Muscle of leg (tissue), 11 donors: ENCODE data around the gene MREG. TPM values are rescaled to one million over a fixed set of nuclear protein-coding genes. Genes with fewer than 3 reads are reported as not detected.
A peak's percentile ranks its signal among the peaks of the same experiment; 100 is the strongest.

ENCODE experiments used
- DNase-seq: peaks from one replicate; pipeline ENCODE4 v3.0.0; 2013
- H3K27ac ChIP-seq: one replicate; pipeline ENCODE4 v1.5.1; 2013; ENCODE audit warnings: mild to moderate bottlenecking, low read length, control low read depth
- H3K27me3 ChIP-seq: one replicate; pipeline ENCODE4 v1.6.1; 2013; ENCODE audit warnings: low read length; ENCODE audit not compliant: control insufficient read depth, insufficient read depth
- H3K36me3 ChIP-seq: one replicate; pipeline ENCODE4 v1.6.1; 2013; ENCODE audit warnings: low read length; ENCODE audit not compliant: control insufficient read depth, insufficient read depth
- H3K4me1 ChIP-seq: one replicate; pipeline ENCODE4 v1.6.1; 2013; ENCODE audit warnings: low read length; ENCODE audit not compliant: control insufficient read depth, insufficient read depth
- H3K4me3 ChIP-seq: one replicate; pipeline ENCODE4 v1.5.1; 2013; ENCODE audit warnings: low read length, control low read depth
- H3K9me3 ChIP-seq: replicated peaks from 2 replicates; pipeline ENCODE4 v1.6.1; 2013; ENCODE audit warnings: low read depth, low read length; ENCODE audit not compliant: control insufficient read depth
- WGBS: methylation state at CpG from one replicate; pipeline ENCODE4 v1.1.5; 2013; ENCODE audit warnings: missing lambda C conversion rate; ENCODE audit not compliant: insufficient coverage; 5-methylcytosine and 5-hydroxymethylcytosine counted together
- polyA plus RNA-seq, 8 donors: library from polyadenylated mRNA; unstranded; fragments of 120-200 nt; gene quantifications; one replicate each; pipeline versions ENCODE4 v1.2.1 to v1.2.3, GENCODE V29; 2013; ENCODE audit warnings: inconsistent platforms in 1 of 8, low replicate concordance in 1 of 8; ENCODE audit not compliant: insufficient read length in 8 of 8, insufficient read depth in 1 of 8
- total RNA-seq: library from RNA; stranded (reverse); fragments of 120-200 nt; gene quantifications from one replicate; pipeline ENCODE4 v1.2.4, GENCODE V29; 2013

The MREG gene
- total and polyA plus RNA-seq, 9 donors = 1.3 to 4.4 (median 2.1) TPM

GRCh38 chr2:216044883-216045486, 31.6 kb upstream of the MREG start:
- no peaks in the 10 kb centered on the region for H3K9me3 ChIP-seq
- 33% methylated on average over 1 of the region's 5 CpGs for WGBS
- peak; percentile 16 for DNase-seq
- H3K27me3 ChIP-seq = no peaks in the 10 kb centered on the region
- no peaks in the 10 kb centered on the region for H3K4me1 ChIP-seq
- no peak overlapping the region for H3K4me3 ChIP-seq
- peaks cover 3% of the 10 kb centered on the region for H3K36me3 ChIP-seq
- H3K27ac ChIP-seq = no peak overlapping the region

GRCh38 chr2:216043949-216044348, 30.6 kb upstream of the MREG start:
- no peak for DNase-seq
- H3K27me3 ChIP-seq = no peaks in the 10 kb centered on the region
- H3K9me3 ChIP-seq = no peaks in the 10 kb centered on the region
- no peaks in the 10 kb centered on the region for H3K4me1 ChIP-seq
- H3K36me3 ChIP-seq = peaks cover 5% of the 10 kb centered on the region
- no CpG with 5 or more reads among the region's 5 CpGs for WGBS
- no peak overlapping the region for H3K27ac ChIP-seq
- no peak overlapping the region for H3K4me3 ChIP-seq

- no peak for DNase-seq
- no CpG with 5 or more reads among the region's 2 CpGs for WGBS
Measured at GRCh38 chr2:216041438-216041837, 28.1 kb upstream of the MREG start.

GRCh38 chr2:216039918-216040317, 26.6 kb upstream of the MREG start:
- Histone ChIP-seq H3K27ac (no peak overlapping the region), H3K9me3 (no peaks in the 10 kb centered on the region), H3K4me3 (no peak overlapping the region), H3K4me1 (no peaks in the 10 kb centered on the region), H3K27me3 (no peaks in the 10 kb centered on the region), H3K36me3 (peaks cover 5% of the 10 kb centered on the region)
- DNase-seq = no peak
- no CpG with 5 or more reads among the region's 3 CpGs for WGBS

More at GRCh38 chr2:216041438-216041837, 28.1 kb upstream of the MREG start:
- H3K36me3 ChIP-seq = peaks cover 5% of the 10 kb centered on the region
- H3K4me3 ChIP-seq = no peak overlapping the region
- H3K27ac ChIP-seq = no peak overlapping the region
- H3K4me1 ChIP-seq = no peaks in the 10 kb centered on the region
- no peaks in the 10 kb centered on the region for H3K27me3 ChIP-seq
- H3K9me3 ChIP-seq = no peaks in the 10 kb centered on the region

GRCh38 chr2:216034065-216034464, 20.7 kb upstream of the MREG start:
- Histone ChIP-seq H3K36me3 (no peaks in the 10 kb centered on the region), H3K9me3 (no peaks in the 10 kb centered on the region), H3K27me3 (no peaks in the 10 kb centered on the region), H3K4me3 (no peak overlapping the region), H3K27ac (no peak overlapping the region), H3K4me1 (no peaks in the 10 kb centered on the region)
- peak; percentile 62 for DNase-seq
- 14% methylated on average over 1 of the region's 1 CpG for WGBS

- H3K27me3 ChIP-seq = no peaks in the 10 kb centered on the region
- H3K4me3 ChIP-seq = no peak overlapping the region
- no peaks in the 10 kb centered on the region for H3K9me3 ChIP-seq
- no peak overlapping the region for H3K27ac ChIP-seq
- no peaks in the 10 kb centered on the region for H3K36me3 ChIP-seq
- H3K4me1 ChIP-seq = no peaks in the 10 kb centered on the region
- WGBS = 95% methylated on average over 2 of the region's 3 CpGs
- no peak for DNase-seq
Measured at GRCh38 chr2:216033403-216033802, 20.1 kb upstream of the MREG start.

GRCh38 chr2:216031960-216032689, 18.8 kb upstream of the MREG start:
- Histone ChIP-seq H3K27me3 (no peaks in the 10 kb centered on the region), H3K4me3 (no peak overlapping the region), H3K4me1 (no peaks in the 10 kb centered on the region), H3K27ac (no peak overlapping the region), H3K36me3 (no peaks in the 10 kb centered on the region), H3K9me3 (no peaks in the 10 kb centered on the region)
- no peak for DNase-seq
- 100% methylated on average over 1 of the region's 1 CpG for WGBS

GRCh38 chr2:216030216-216030615, 16.9 kb upstream of the MREG start:
- Histone ChIP-seq H3K9me3 (no peaks in the 10 kb centered on the region), H3K27me3 (no peaks in the 10 kb centered on the region), H3K27ac (no peak overlapping the region), H3K4me1 (no peaks in the 10 kb centered on the region), H3K4me3 (no peak overlapping the region), H3K36me3 (no peaks in the 10 kb centered on the region)
- WGBS = 100% methylated on average over 2 of the region's 3 CpGs
- DNase-seq = no peak

- H3K9me3 ChIP-seq = no peaks in the 10 kb centered on the region
- WGBS = 87% methylated on average over 6 of the region's 7 CpGs
- no peaks in the 10 kb centered on the region for H3K4me1 ChIP-seq
- no peaks in the 10 kb centered on the region for H3K36me3 ChIP-seq
- H3K27ac ChIP-seq = no peak overlapping the region
- H3K4me3 ChIP-seq = no peak overlapping the region
- H3K27me3 ChIP-seq = no peaks in the 10 kb centered on the region
- no peak for DNase-seq
Measured at GRCh38 chr2:216029416-216030129, 16.2 kb upstream of the MREG start.

GRCh38 chr2:216024779-216025336, 11.5 kb upstream of the MREG start:
- Histone ChIP-seq H3K9me3 (no peaks in the 10 kb centered on the region), H3K4me1 (no peaks in the 10 kb centered on the region), H3K4me3 (no peak overlapping the region), H3K27me3 (no peaks in the 10 kb centered on the region), H3K27ac (no peak overlapping the region), H3K36me3 (no peaks in the 10 kb centered on the region)
- DNase-seq = no peak
- 94% methylated on average over 6 of the region's 7 CpGs for WGBS
